H1 (cell line): ENCODE measurements around the gene VIPR2. TPM values are rescaled to one million over a fixed set of nuclear protein-coding genes. Genes with fewer than 3 reads are reported as not detected.

Experiments used
- CHD7 ChIP-seq: fragments of 300-600 bp; sonication (generic); IDR thresholded peaks from 2 replicates; pipeline ENCODE4 v1.7.1; 2012; ENCODE audit warnings: low read length, moderate library complexity, mild to moderate bottlenecking, inconsistent platforms; ENCODE audit not compliant: insufficient replicate concordance
- FOSL1 ChIP-seq: IDR thresholded peaks from 2 replicates; pipeline ENCODE4 v1.6.1; 2011; ENCODE audit warnings: mild to moderate bottlenecking, low read depth, low read length, moderate library complexity; ENCODE audit not compliant: insufficient read depth
- GABPA ChIP-seq: IDR thresholded peaks from 2 replicates; pipeline ENCODE4 v1.6.1; 2011; ENCODE audit warnings: mild to moderate bottlenecking, low read length, moderate library complexity, borderline replicate concordance; ENCODE audit not compliant: insufficient read depth
- HDAC6 ChIP-seq: IDR thresholded peaks from one replicate; pipeline ENCODE4 v1.7.1; 2012; ENCODE audit warnings: low read depth, mild to moderate bottlenecking, inconsistent platforms, low read length, moderate library complexity
- MAFK ChIP-seq: IDR thresholded peaks from 2 replicates; pipeline ENCODE4 v1.6.1; 2012; ENCODE audit warnings: low read depth, mild to moderate bottlenecking, improper control_type of control experiment, low read length
- POLR2A ChIP-seq, 2 experiments: IDR thresholded peaks; 1 replicate in 1 of 2; 2 replicates in 1 of 2; pipeline ENCODE4 v1.6.1; 2011; ENCODE audit warnings: low read depth in 2 of 2, low read length in 2 of 2, mild to moderate bottlenecking in 2 of 2; ENCODE audit errors: control extremely low read depth in 1 of 2
- RFX5 ChIP-seq: IDR thresholded peaks from 2 replicates; pipeline ENCODE4 v1.6.1; 2011; ENCODE audit warnings: low read depth, low read length, improper control_type of control experiment, borderline replicate concordance
- RNF2 ChIP-seq: fragments of 200-900, 300-1000 bp; sonication (generic); IDR thresholded peaks from 2 replicates; pipeline ENCODE4 v1.7.1; 2016; ENCODE audit warnings: borderline replicate concordance, low read depth, mild to moderate bottlenecking, antibody characterized with exemption, low read length; ENCODE audit not compliant: poor library complexity, severe bottlenecking; ENCODE audit errors: missing control alignments
- TBP ChIP-seq: IDR thresholded peaks from 2 replicates; pipeline ENCODE4 v1.6.1; 2011; ENCODE audit warnings: low read depth, low read length, improper control_type of control experiment
- TEAD4 ChIP-seq: IDR thresholded peaks from 2 replicates; pipeline ENCODE4 v1.6.1; 2012; ENCODE audit warnings: low read depth, low read length, inconsistent platforms, mixed read lengths
- polyA plus RNA-seq, 7 experiments: library from polyadenylated mRNA; depleted of rRNA in 3 of 7; stranded (reverse) in 5 of 7; unstranded in 2 of 7; fragments of >200 nt in 5 of 7; fragments of 200-250 nt in 2 of 7; gene quantifications; 1 replicate in 5 of 7; 2 replicates in 1 of 7; 4 replicates in 1 of 7; pipeline versions ENCODE4 v1.2.1 to v1.2.3, GENCODE V29; 2011 to 2013; ENCODE audit warnings: missing spikeins in 2 of 7, mixed read lengths in 2 of 7
- total RNA-seq: library from RNA; stranded (reverse); fragmentation: NEBNext Ultra II Directional; extraction: Animal tissue kit (Norgen Biotek cat#: 25700); gene quantifications from 2 replicates; pipeline ENCODE4 v1.2.1, GENCODE V29; 2021

The VIPR2 gene
- total and polyA plus RNA-seq, 2 of the 8 experiments (the other 6 are each of a cell fraction or from before 2014, with no cell fraction given), result 2.4 to 6.3 TPM

- TF ChIP-seq CHD7, result no peak
- no peak for TF ChIP-seq RNF2
- no peak for TF ChIP-seq TBP
- no peak for TF ChIP-seq POLR2A (IDR thresholded peaks at IDR 0.05; ENCODE audit: control extremely low read depth in 1 of 2, low read depth in 2 of 2, low read length in 2 of 2)
- no peak for TF ChIP-seq RFX5
- no peak for TF ChIP-seq MAFK
- no peak for TF ChIP-seq TEAD4
- TF ChIP-seq FOSL1, result no peak
- no peak for TF ChIP-seq GABPA
- TF ChIP-seq HDAC6, result no peak
These were observed 75.7 kb downstream of the VIPR2 start (continued) for GRCh38 chr7:159068893-159069448.
